RKO (cell line): ENCODE measurements around the gene RGMB.
A peak's percentile ranks its signal among the peaks of the same experiment; 100 is the strongest.

Experiments
- DNase-seq: peaks from one replicate; pipeline ENCODE4 v3.0.0-alpha.2; 2016; ENCODE audit warnings: low spot score

Gene RGMB

DNA sequence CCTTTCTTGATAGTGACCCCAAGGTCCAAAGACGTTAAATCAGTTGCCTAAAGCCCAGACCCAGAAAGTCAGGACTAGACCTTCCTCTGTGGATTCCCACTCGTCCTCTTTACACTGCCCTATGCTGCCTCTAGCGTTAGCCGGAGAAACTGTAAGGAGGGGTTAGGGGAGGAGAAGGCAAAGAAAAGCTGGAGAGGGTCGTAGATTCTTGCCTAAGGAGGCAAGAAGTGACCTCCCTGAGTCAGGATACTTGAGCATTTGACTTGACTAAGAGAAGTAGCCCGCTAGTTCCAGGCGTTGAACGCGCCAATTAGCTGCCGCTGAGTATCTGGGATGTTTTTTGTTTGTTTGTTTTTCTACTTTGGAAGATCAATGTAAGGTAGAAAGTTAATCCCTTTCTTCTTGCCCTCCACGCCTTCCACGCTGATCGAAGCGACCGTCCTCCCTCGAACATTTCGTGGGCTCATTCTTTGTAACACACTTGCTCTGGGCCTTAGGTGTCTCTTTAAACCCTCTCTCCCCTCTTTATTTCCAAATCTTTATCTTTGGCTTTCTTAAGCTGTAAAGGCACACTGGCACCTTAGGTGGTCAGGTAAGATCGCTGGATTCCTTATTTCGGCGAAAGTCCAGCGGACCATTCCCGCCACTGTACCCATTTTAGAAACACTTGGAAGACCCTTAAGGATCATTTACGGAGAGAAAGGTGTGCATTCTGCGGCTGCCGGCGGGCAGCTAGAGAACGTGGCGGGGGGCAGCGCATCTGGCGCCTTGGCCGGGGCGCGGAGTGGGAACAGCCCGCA is 5.1 kb upstream of the RGMB start:
- peak; percentile 94 for DNase-seq

DNA sequence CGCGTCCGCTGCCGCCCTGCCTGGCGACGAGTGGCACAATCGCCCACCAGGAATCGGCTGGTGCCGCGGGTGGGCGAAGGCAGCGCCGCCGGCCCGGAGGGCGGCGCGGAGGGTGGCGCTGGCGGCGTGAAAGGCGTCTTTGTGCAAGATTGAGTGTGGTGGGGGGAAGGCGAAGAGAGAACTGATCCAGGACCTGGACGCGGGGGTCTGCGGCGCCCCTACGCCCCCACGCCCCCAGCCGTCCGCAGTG is 4.6 kb upstream of the RGMB start:
- no peak for DNase-seq

DNA sequence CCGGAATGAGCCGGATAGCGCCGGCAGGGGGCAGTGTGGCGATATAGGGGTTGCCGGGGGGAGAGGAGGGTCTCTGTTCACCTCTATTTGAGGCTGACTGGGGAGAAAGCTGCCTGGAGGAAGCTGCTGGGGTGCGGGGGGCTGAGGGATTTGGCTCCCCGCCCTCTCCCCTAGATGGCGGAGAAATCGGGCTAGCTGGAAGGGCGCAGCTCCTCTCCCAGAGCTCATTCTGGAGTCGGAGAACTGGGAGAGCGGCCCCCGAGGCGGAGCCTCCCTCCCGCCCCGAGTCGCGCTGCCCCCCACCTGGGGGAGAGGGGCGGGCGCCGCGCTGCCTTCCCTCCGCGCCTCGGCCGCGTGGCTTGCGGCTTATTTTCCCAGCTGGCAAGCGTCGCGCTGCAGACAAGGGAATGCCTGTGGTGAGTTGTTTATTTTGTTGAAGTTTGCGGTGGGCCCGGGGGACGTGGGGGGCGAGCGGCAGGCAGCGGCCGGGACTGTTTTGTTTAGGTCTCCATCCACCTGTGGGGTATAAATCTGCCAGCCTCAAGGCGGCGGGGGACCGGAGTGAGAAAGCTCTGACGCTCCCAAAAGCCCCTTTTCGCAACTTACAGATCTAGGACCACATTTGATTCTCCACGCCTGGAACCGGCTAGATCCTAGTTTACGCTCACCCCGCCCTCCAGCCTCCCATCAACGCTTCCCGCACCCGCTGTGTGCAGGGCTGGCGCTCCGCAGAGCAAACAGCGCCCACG is 4.1 kb upstream of the RGMB start:
- DNase-seq, result peak; percentile 90

DNA sequence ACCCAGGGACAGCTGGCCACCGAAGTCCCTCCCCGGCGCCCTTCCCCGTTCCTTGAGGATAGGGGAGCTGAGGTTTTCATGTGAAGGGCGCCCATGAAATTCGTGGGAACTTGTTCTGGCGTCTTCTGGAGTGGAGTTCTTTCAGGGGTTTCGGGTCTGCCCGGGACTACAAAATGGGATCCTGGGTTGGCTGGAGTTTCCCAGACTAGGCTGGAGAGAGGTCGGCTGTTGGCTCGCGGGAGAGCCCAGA is 3.6 kb upstream of the RGMB start:
- no peak for DNase-seq

DNA sequence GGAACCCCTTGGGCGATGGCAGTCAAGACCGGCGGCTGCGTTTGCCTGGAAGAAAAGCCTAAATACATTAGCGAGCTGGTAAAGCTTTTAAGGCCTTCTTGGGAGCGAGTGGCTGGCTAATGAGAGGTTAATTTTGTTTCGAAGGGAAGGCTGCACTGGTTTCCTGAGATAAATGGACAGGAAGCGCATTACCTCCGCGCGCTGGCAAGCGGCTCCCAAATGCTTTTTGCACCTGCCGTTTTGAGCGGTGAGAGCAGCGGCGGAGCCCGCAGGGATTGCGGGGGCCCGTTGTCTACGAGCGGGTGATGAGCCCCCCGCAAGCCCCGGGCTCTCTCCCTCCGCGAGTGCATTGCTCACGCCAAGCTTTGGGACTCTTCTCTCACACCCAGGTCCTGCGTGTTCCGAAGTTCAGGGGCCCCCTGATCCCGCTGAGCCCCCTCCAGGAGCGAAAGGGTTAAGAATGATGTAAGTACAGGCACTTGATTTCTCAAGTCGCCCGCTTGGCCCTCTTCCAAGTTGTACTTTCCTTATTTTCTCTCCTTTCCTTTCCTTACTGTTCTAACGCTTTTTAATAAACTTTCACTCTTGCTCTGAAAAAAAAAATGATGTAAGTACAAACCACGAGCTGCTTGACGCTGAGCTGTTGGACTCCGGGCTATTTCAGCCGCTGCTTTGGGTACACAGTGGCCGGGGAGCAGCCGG is 3.1 kb upstream of the RGMB start:
- peak; percentile 84 for DNase-seq

DNA sequence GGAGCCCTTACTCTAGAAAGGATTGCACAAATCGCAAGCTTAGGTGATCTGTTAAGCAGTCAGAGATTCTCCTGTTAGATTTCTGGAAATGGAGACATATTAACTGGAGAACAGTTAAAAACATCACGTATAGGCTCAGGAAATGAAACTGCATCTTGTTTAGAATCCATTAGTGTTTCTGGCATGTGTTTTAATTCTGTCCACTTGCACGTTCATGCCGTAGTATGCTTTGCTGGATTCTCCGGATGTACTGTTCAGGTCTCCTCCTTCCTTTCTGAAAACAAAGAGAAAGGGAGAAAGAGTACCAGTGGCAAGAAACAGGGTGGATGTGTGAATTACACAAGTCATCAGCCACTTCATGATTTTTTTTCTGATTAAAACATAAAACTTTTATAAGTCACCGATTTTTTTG is 2.5 kb upstream of the RGMB start:
- peak; percentile 49 for DNase-seq

DNA sequence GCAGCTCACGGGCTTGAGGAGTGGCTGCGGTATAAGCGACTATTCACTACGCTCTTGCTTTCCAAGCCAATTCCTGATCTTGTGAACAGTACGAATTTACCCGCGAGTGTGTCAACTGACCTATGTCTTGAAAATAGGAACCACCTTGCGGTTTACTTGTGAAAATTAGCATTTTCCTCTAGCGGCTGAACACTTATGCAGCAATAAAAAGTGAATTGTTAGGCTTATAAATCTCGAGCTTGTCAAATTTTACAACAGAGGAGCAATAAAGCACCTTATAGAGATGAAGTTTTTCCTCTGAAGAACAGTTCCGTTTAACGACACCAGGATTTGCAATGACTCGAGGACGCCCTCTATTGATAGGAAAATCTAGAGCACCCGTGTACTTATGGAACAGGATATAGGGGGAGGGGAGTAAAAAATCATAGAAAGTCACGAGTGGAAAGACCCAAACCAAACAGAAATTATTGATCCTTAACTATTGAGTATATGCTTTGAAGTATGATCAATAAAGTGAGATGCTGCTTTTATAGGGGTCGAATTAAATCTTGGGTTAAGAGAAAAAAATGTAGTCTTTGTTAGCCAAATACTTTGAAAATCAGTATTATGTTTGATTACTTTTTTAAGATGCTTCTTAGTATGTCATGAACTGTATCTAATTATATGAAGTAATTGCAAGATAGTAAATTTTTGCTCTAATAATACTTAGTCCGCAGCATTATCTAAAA is 1.9 kb upstream of the RGMB start:
- DNase-seq, result peak; percentile 95

DNA sequence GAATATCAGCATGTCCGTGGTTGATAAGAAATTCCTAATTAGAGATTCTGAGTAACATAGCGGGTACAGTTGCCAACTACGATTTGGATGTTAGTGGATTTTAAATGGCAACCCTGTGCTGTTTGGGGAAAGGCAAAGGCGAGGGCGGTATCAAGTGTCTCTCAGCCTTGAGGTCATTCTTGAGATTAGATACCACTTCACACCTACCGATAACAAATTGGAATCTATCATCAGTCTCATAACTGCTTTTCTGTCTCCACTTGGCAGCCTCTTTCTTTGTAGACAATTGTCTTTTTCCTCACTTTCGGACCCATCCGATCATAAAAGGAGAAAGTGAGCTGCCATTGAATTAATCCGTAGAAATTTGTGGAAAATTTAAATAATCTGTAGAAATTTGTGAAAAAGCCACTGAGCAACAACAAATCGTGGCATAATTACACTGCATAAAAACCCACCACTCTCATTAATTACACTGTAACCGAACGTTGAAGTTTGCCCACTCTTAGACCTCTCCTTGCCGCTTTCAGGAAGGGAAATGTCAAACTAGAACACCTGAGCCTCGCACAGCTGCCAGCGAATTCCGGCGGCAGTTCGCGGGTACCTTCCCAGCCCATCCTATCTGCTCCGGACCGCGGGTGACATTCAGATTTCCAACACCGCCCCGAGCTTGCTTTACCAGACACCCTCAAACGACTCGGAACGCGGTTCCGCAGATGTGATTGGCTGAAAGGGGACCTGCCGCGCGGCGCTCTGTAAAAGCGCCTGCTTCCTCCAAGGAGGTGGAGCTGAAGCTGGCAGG is 849 bp upstream of the RGMB start:
- DNase-seq, result peak; percentile 72

DNA sequence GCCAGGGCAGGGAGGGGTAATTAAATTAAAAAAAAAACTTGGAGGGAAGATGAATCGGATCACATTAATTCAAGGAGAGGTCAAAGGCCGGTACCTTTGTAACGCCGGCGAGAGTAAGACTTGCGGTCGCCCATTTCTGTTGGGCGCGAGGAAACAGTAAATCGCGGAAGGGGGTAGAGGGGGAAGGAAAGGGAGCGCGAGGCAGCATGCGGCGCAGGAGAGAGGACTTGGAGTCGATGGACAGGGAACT is 324 bp upstream of the RGMB start:
- DNase-seq, result peak; percentile 97

DNA sequence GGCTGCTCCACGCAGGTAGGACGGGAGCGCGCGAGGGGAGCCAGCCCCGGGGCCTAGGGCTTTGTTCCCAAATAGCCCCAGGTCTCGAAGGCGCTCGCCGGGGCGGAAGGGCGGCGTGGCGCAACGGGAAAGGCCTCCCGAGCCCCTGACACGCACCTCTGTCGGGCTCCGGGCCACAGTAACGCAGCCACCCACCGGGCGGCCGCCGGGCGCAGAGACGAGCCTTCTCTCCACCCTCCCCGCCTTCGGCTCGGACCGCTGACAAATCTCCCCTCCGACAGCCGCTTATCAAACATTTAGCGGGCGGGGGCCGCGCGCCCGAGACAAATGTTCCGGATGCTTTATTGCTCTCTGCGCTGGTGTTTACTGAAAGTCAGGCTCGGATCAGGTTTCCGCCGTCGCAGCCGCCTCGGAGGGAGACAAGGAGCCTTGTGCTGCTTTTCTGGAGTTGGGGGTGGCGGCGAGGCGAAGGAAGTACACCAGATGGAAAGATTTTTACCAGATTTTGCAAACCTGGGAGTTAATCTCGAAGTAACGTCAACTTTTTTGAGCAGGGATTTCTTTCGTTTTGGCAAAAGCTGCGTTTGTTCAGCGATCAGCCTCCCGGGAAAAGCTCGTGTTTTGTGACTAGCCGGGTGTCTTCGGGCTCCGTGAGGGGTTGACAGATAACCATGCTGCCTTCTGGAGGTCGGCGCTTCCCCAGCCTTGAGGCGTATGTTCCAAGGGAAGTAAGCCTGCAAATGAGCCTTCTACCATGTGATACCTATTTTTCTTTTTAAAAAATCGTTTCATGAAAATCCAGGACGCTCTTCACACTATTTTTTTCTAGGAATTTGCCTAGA is 950 bp downstream of the RGMB start:
- peak; percentile 57 for DNase-seq

DNA sequence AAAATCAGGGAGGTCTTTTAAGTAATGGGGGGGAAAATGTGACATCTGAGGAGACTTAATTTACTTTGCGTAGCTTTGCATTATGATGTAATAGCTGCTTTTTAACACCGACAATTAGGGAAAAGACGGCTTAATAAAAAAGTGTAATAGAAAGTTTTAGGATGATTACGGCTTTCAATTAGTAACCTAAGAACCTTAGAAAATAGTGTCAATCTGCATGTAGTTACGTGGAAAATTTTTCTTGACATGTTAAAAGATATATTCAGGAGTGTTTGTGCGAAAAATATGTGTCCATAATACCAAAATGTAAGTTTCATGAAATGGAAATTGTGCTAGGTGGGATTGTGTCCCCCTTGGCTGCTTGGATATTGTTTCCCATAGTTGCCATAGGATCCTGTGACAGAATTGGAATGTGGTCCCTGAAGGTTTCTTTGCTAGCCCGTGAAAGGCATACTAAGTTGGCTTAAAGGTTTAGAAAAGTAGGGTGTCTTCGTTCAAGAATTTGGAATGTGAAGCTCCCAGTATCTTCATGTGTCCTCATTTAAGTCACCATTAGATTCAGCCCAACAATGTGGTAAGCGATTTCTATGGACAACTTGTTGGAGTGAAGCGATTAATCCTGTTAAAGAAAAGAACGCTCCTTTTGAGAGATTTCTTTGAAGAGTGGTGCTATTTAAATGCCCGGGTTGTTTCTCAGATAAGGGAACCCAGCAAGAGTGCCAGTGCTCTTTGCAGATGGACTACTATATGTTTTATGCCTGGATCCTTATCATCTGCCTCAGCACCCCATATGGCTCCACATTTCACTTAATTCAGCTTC is 2.0 kb downstream of the RGMB start:
- peak; percentile 30 for DNase-seq

DNA sequence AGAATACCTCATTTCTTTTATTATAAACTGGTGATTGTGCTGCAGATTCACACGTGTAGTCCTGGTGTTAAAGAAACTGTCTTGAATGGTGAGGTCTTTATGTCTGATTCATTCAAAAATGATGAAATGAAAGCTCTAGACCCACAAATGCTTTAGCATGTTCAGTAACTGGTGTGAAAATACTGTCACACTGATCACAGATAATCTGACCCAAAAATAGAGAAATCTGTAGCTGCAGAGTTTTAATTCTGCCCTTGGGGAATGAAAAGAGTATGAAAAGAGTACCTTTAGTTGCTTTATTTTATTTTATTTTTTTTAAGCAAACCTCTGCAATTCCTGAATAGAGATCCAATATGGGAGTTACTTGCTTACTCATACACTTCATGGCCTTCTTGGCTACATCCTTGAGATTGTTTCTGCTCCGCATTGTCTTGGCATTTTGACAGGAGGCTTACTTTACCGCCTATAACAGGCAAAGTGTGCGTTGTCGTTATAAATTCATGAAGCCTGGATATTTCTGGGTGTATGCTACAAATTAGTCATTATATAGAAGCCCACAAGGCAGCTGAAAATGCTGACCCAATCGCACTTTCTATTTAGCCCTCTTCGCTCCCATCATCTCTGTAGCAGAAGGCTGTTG is 2.7 kb downstream of the RGMB start:
- peak; percentile 92 for DNase-seq

DNA sequence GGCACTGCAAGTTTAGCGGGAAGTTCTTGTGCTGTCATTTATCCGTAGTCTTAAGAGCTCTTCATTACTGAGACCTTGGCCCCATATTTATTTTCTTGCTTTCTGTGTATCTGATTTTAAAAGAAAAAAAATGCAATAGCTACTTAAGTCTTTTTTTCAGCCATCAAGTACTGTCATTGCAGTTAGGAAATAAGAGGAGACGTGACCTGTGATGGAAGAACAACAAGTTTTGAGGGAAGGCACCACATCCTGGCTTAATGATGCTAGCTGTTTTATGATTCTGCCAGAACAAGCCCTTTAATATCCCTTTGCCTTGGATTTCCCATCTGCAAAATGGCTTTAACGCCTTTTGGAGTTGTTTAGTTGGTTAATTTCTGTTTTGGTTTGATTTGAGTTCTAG is 3.8 kb downstream of the RGMB start:
- peak; percentile 82 for DNase-seq

DNA sequence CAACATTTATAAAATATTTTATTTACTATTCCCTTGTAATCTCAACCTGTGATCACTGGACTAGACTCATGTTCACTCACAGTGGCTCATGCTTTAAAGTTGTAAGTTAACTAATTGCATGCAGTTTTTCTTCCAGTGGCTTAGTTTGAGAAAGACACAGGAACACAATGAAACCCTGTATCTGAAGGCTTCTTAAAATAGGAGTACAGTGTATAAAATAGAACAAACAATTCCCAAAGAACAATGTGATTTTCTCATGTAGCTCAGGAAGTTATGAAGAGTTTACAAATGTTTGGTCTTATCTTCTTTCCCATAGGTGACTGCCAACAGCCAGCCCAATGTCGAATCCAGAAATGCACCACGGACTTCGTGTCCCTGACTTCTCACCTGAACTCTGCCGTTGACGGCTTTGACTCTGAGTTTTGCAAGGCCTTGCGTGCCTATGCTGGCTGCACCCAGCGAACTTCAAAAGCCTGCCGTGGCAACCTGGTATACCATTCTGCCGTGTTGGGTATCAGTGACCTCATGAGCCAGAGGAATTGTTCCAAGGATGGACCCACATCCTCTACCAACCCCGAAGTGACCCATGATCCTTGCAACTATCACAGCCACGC is 5.9 kb downstream of the RGMB start:
- DNase-seq, result peak; percentile 59

DNA sequence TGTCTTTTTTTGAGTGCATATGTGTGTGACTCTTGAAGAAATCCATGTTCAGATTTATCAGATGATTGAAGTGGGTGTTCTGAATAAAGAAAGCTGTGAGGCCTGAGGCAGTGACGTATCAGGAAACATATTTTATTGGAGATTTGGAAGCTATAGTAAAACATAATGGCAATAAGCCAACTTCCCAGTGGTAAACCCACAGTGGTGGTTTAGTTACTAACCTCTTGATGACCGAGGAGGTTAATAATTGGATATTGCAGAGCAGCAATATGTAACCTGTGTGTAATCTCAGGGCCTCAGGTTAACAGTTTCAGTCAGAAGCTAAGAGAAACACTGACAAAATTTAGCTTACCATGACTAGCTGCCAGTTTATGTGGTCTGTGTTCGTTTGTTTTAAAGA is 6.9 kb downstream of the RGMB start:
- DNase-seq, result peak; percentile 76

DNA sequence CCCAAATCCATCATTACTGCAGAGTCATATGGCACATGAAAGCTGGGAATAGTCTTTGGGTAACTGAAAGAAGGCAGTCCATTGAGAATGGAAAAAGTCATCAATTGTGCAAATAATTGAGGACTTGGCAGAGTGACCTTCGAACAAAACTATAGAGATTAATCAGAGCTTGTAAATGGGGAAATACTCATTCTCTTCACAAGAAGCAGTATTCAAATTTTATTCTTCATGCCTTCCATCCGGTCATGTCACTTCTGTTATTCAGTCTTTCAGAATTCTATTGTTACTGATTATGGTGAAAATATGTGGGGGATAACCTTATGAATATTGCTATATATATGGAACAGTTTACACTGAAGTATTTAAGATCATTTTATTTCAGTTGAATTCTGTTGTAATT is 8.1 kb downstream of the RGMB start:
- peak; percentile 37 for DNase-seq

DNA sequence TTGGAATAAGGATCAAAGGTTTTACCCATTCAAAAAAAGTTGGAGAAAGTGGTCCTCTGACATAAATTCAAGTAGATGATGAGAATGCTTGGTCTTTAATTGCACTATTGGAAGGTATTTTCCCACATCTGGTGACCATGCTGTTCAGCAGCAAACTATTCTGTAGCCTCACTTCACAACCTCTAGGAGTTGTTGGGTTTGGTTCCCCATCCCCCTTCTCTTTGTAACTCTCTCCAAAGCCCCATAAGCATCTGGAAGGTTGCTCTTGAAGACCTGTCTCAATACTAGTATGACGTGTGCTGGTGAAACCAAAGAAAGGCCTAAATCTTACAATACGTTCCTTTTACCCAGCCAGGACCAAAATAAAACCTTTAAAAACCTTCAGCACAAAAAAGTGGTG is 8.5 kb downstream of the RGMB start:
- DNase-seq, result peak; percentile 40

DNA sequence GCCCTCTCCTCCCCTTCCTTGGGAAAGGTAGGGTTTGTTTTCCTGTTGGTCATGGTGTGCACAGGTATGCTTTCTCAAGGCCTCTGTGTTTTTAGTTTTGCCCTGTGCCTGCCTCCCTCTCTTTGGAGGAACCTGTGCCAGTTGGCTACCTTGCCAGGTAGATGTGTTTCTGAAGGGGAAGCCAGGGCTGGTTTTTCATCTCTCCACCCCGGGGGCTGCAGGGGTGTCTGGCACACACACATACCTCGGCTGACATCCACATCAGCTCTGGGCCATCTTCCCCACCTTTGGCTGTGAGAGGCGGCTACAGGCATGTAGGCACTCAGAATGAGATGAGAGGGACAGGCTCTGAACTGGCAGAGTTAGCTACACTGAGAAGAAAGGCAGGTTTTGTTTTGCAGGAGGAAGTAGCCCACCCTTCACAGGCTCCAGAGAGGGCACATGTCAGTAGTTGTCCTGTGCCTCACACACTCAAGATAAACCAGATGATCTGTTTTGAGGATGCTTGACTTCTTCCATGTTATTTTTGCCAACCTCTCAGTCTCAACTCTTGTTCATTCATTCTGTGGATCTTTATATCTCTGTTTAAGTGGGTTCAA is 9.7 kb downstream of the RGMB start:
- peak; percentile 50 for DNase-seq

DNA sequence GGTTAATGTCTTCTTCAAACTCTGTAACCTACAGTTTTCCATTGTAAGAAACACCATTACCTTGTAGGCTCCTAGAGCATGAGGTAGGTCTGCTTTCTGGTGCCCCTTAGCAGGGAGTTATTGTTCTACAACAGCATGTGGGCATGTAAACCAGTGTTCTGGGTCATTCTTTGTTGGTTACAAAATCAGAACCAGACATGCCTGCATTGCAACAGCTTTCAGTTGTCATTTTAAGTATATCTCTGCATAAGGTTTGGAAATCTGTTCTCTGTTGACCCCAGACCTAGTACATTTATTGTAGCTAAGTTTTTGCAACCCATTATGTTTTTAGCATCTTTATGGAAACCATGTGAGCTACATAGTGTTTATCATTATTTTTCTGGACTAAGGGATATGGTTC is 10.9 kb downstream of the RGMB start:
- DNase-seq, result peak; percentile 19
